DMS153 treated with DMSO at 0.1 percent for 48 hours (cell line): ENCODE data around the gene ITPR1.

Source experiments
- DNase-seq: peaks from one replicate; lab custom pipeline; 2025; ENCODE audit not compliant: unreplicated experiment; lab: John Stamatoyannopoulos, UW

ITPR1 gene

DNA sequence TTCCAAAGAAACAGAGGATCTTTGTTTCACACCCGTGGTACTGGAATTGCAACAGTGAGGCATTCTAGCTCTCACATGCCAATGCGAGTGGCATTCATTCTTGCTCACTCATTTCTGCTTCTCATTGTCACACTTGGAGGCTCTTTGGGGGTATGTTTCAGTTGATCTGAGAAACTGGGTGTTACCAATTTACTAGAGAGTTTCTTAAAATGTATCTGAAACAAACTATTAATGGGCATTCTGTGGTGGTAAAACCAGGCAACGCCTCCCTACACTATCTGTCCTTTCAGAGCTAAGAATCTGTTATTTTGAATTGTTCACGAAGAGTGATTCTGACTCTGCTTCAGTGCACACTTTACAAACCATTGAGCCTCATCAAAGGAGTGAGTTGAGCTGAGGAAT lies 345.5 kb downstream of the ITPR1 start:
- no peak for DNase-seq

DNA sequence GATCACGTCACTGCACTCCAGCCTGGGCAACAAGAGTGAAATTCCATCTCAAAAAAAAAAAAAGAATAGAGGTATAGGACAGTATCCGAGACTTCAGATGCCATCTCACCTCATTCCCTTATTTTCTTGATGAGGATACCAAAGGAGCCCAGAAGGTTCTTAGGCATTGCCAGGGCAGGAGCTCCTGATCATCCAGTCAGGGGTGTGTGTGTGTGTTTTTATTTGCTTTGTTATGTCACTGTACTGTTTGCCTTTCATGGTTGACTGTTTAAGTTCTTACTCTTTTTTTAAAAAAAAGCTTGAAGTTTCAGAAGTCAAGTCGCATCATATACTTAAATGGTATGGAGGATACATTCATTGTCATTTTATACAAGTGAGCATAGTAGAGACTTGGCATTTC lies 346.1 kb downstream of the ITPR1 start:
- DNase-seq = no peak

GRCh38 chr3:4841225-4841624 lies 348.1 kb downstream of the ITPR1 start:
- DNase-seq = no peak

- no peak for DNase-seq
These were observed 348.8 kb downstream of the ITPR1 start for GRCh38 chr3:4841776-4842440.

DNA sequence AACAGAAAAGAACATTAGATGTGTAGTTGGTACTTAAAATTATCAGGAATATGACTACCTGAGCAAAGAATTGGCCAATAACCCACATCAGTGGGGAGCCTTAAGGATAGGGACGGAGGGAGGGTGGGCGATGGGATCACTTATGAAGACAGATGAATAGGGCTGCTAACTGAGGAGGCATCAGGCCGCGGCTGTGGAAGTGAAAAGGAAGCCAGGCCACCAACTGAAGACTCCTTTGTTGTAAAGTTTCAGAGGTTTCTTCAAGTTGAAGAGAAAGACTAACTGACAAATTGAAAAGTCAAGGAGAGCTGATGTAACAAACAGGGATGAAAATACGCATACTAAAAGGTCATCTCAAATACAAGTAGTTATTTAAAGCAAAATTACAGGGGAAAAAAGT lies 350.5 kb downstream of the ITPR1 start:
- no peak for DNase-seq

DNA sequence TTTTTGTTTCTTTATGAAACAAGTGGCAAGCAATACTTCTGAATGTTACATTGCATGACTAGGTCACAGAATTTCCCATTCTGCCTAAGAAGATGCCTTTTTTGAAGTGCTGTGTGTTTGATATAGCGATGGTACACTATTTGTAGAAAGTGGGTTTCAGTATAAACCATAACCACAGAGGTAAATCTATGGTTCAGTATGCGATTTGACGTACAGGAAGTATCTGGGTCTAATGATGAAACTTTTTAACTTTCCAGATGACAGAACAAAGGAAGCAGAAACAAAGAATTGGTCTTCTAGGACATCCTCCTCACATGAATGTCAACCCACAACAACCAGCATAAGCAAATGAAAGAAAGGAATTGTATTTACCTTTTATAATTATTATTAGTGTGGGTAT lies 352.7 kb downstream of the ITPR1 start:
- DNase-seq = no peak

DNA sequence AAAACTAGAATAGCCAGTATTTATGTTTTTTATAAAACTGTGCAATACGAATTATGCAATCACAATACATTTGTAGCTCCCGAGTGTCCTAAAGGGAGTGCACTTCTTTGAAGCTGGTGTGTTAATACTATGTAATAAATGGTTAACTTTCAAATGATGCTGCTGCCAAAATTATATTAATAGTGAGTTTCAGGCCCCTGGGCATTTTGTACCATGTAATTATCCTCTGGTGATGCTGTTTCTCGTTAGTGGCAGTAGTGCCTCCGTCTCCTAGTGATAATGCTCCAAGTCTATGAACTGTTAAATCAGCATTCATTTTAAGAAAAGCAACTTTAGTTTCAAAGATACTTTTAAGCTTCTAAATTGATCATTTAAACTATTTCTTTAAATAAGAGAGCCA lies 353.4 kb downstream of the ITPR1 start:
- no peak for DNase-seq

- DNase-seq = no peak
These were observed 355.2 kb downstream of the ITPR1 start for GRCh38 chr3:4848176-4848825.

GRCh38 chr3:4849136-4849535 lies 356.0 kb downstream of the ITPR1 start:
- no peak for DNase-seq

DNA sequence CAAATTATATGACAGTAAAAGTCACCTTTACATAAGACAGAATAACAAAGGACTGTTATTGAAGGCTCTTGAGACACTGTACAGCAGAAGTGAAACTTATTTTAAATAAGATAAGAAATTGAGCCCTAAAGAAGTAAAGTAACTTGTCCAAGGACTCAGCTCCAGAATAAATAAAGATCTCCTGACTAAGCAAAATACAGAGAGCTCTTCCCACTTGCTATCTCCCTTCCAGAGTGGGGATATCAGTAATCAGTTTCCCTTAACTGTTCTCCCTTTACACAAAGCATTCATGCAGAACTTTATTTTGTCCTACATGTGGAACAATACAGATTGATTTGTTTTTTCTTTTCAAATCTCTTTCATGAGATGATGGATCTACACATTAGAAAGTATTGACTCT lies 356.6 kb downstream of the ITPR1 start:
- no peak for DNase-seq

DNA sequence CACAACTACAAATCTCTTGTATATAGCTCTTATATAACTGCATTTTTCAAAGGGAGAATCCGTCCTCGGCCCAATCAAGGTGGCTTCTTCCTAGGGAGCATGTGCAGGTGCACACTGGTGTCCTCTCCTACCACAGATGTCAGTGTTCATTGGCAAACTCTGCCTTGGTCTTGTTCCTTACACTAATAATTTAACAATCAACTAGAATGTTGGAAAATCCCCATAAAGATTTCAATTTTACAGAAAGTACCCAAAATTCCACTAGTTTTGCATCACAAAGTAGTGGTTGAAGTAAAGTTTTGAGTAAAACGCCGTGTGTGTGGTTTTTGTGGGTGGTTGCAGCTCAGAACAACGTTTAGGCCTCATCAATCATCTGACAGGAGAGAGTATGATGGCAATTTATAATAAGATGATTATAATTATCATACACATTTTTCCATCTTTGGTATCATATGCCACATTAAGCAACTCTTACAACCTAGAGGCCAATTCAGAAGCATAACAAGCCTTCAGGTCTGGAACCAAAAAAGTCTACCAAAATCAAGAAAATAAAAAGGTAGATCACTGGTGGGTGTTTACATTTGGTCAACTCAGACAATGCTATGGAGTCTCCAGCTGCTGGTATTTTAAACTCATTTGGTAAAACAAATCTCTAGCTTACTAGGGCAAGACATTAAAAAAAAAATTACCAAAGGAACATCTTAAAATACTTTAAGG lies 357.2 kb downstream of the ITPR1 start:
- no peak for DNase-seq

- DNase-seq = no peak
These were observed 357.7 kb downstream of the ITPR1 start for GRCh38 chr3:4850928-4851265.

DNA sequence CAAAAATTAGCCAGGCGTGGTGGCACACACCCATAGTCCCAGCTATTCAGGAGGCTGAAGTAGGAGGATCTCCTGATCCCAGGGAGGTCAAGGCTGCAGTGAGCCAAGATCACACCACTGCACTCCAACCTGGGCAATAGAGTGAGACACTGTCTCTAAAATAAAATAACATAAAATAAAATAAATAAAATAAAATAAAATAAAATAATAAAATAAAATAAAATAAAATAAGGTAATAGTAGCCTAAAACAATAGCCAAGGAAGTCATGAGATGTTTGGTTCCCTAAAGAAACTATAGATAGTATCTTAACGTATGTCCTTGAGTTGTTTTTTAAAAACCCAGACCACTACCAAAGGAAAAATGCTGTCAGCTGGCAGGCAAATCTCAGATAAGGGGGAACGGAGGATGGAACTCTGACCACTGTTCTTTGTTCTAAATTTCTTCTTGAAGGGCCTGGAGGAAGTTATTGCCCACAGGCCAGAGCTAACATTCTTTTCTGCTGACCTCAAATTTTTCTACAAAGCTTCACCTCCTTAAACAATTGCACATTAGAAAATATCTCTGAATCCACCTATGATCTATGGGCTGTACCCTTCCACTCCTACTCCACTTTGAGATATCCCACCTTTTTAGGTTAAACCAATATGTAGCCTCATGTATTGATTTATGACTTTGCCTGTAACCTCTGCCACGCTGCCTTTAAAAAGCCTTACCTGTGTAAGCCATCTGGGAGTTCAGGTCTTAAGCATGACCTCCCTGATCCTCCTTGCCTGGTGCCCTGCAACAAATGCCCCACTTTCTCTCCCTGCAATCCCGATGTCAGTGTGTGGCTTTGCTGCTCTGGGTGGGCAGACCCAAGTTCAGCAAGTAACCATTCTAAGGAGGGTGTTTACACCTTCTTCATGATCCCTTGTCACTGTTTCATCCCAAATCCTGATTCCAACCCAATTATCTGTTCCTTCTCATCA lies 359.9 kb downstream of the ITPR1 start:
- DNase-seq = no peak

GRCh38 chr3:4853749-4854140 lies 360.6 kb downstream of the ITPR1 start:
- DNase-seq = no peak

- DNase-seq = no peak
These were observed 362.5 kb downstream of the ITPR1 start for GRCh38 chr3:4855676-4856075.

DNA sequence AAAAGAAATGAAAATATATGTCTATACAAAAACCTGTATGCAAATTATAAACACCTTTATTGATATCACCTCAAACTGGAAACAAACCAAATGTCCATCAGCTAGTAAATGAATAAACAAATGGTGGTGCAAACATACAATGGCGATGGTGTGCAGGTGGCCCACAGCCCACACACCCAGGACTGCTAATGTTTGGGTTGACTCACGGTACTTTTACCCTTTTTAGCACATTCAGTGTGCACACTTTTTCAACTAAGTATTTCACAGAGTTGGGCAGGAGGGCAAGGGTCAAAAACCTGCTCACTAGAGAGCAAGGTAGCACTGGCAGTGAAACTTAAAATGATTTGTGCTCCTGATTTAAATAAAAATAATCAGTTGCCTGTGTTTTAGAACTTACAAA lies 363.0 kb downstream of the ITPR1 start:
- DNase-seq = no peak

- no peak for DNase-seq
These were observed 363.4 kb downstream of the ITPR1 start for GRCh38 chr3:4856564-4856963.

- DNase-seq = no peak
These were observed 363.8 kb downstream of the ITPR1 start for GRCh38 chr3:4856986-4857385.

DNA sequence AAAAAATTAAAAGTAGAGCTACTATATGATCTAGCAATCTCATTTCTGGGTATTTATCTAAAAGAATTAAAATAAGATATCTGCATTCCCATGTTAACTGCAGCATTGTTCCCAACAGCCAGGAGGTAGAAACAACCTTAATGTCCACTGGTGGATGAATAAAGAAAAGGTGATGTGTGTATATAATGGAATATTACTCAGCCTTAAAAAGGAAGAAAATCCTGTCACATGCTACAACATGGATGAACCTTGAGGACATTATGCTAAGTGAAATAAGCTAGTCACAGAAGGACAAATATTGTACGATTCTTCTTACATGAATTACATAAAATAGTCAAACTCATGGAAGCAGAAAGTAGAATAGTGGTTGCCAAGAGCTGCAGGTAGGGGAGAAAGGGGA lies 366.6 kb downstream of the ITPR1 start:
- DNase-seq = no peak

GRCh38 chr3:4862973-4863372 lies 369.8 kb downstream of the ITPR1 start:
- no peak for DNase-seq

DNA sequence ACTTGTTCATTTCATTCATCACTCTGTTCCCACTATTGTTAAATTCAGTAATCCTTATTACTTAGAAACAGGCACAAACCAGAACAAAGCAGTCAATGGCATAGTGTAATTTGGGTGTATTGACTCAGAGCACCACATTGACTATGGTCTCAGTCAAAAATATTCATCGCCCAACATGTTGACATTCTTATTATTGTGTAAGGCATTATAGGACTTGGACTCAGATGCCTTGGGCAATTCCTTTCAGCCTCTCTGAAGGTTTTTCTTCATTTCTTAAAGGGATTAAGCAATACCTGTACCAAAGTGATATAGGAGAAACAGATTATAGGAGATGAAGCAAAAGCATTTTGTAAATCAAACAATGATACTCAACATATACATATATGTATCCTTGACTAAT lies 371.4 kb downstream of the ITPR1 start:
- no peak for DNase-seq
